HepG2 (cell line): ENCODE results near the gene DPH3. TPM values are rescaled to one million over a fixed set of nuclear protein-coding genes. Genes with fewer than 3 reads are reported as not detected.
A peak's percentile ranks its signal among the peaks of the same experiment; 100 is the strongest.

Experiments used
- ATAC-seq: fragments of 200-7000 bp; cut with Tn5 transposase; 3 replicates; pipeline ENCODE4 v1.9.1; 2020; ENCODE audit warnings: mild to moderate bottlenecking, moderate library complexity
- BruUV-seq: library from RNA; stranded (reverse); fragments of 400-500 nt; replicated peaks from 2 replicates; lab custom pipeline; 2021; lab: Mats Ljungman, UMichigan
- CTCF ChIA-PET: fragments of 300-600 bp; formaldehyde crosslinking; extraction: SDS; loops from one replicate; lab custom pipeline; 2021; ENCODE audit warnings: low total read pairs, inconsistent platforms, low intra/inter-chr PET ratio; lab: Yijun Ruan, JAX
- POLR2A ChIA-PET: fragments of 350-600 bp; sonication (Branson Sonifier 250); formaldehyde crosslinking; loops from one replicate; lab custom pipeline; 2020; ENCODE audit warnings: antibody characterized with exemption, inconsistent platforms; lab: Yijun Ruan, JAX
- DNase-seq: peaks from one replicate; pipeline ENCODE4 v3.0.0-alpha.2; 2015; ENCODE audit warnings: low spot score
- FAIRE-seq: peaks from 3 replicates; lab custom pipeline; 2011; peaks lifted over from hg19 to GRCh38; lab: Jason Lieb, UNC
- H2AFZ ChIP-seq: one replicate; pipeline ENCODE4 v1.6.1; 2011; ENCODE audit warnings: low read length, inconsistent platforms
- H3K27ac ChIP-seq: fragments of 300-600 bp; 3 replicates; pipeline ENCODE4 v1.8.0; 2011; ENCODE audit warnings: mixed run types, mild to moderate bottlenecking, mixed read lengths, low read length, inconsistent platforms; ENCODE audit not compliant: insufficient read depth; ENCODE audit errors: extremely low read length
- H3K27me3 ChIP-seq, 2 experiments: fragments of 200-600 bp in 1 of 2; 2 replicates in 1 of 2; 3 replicates in 1 of 2; pipeline versions ENCODE4 v1.6.0 to v1.8.0; 2011; ENCODE audit warnings: low read length in 2 of 2, mild to moderate bottlenecking in 2 of 2, moderate library complexity in 2 of 2, inconsistent platforms in 1 of 2; ENCODE audit not compliant: insufficient read depth in 2 of 2, control insufficient read depth in 1 of 2
- H3K36me3 ChIP-seq, 2 experiments: fragments of 200-600 bp in 1 of 2; replicated peaks in 1 of 2; 2 replicates in 1 of 2; 3 replicates in 1 of 2; pipeline versions ENCODE4 v1.5.1 to v1.8.0; 2011; ENCODE audit warnings: low read length in 2 of 2, inconsistent platforms in 1 of 2; ENCODE audit not compliant: insufficient read depth in 2 of 2, control insufficient read depth in 1 of 2
- H3K4me1 ChIP-seq: 2 replicates; pipeline ENCODE4 v1.5.1; 2012; ENCODE audit warnings: low read length, inconsistent platforms; ENCODE audit not compliant: insufficient read depth
- H3K4me2 ChIP-seq: 2 replicates; pipeline ENCODE4 v1.6.0; 2011; ENCODE audit warnings: low read depth, low read length, inconsistent platforms
- H3K4me3 ChIP-seq, 3 experiments: fragments of 200-600 bp in 1 of 3; sonication (generic), shearing (Covaris generic) in 1 of 3; replicated peaks in 1 of 3; 2 replicates each; pipeline ENCODE4 v1.5.1; 2011 to 2016; ENCODE audit warnings: low read length in 3 of 3, inconsistent platforms in 2 of 3, low read depth in 2 of 3, mild to moderate bottlenecking in 2 of 3, control low read depth in 1 of 3, mixed read lengths in 1 of 3; ENCODE audit not compliant: insufficient read depth in 1 of 3
- H3K79me2 ChIP-seq: one replicate; pipeline ENCODE4 v1.6.1; 2011; ENCODE audit warnings: low read length, inconsistent platforms; ENCODE audit not compliant: insufficient read depth
- H3K9ac ChIP-seq: 2 replicates; pipeline ENCODE4 v1.6.0; 2011; ENCODE audit warnings: mild to moderate bottlenecking, low read depth, low read length, inconsistent platforms; ENCODE audit not compliant: insufficient read depth
- H3K9me3 ChIP-seq: 2 replicates; pipeline ENCODE4 v1.5.1; 2012; ENCODE audit warnings: mild to moderate bottlenecking, low read length
- H4K20me1 ChIP-seq: 2 replicates; pipeline ENCODE4 v1.6.0; 2011; ENCODE audit warnings: inconsistent platforms, mild to moderate bottlenecking, low read length, moderate library complexity; ENCODE audit not compliant: insufficient read depth
- E2F5 ChIP-seq: sonication (generic); formaldehyde crosslinking; conservative IDR thresholded peaks from 2 replicates; pipeline ENCODE4 v1.4.0; 2020; ENCODE audit warnings: missing genetic modification reagents
- GMEB2 ChIP-seq: IDR thresholded peaks from 2 replicates; pipeline ENCODE4 v1.6.1; 2016; ENCODE audit warnings: missing biosample characterization, missing genetic modification reagents, low read depth
- NFATC3 ChIP-seq: sonication (generic); formaldehyde crosslinking; IDR thresholded peaks from 2 replicates; pipeline ENCODE4 v1.5.1; 2020; ENCODE audit warnings: mild to moderate bottlenecking, missing genetic modification reagents
- SIX4 ChIP-seq: sonication (generic); formaldehyde crosslinking; IDR thresholded peaks from 2 replicates; pipeline ENCODE4 v1.4.0; 2020; ENCODE audit warnings: missing genetic modification reagents
- SRF ChIP-seq: IDR thresholded peaks from 2 replicates; pipeline ENCODE4 v1.6.1; 2011; ENCODE audit warnings: mild to moderate bottlenecking, low read depth, low read length, moderate library complexity
- TIGD3 ChIP-seq: sonication (generic); formaldehyde crosslinking; IDR thresholded peaks from 2 replicates; pipeline ENCODE4 v1.5.1; 2020; ENCODE audit warnings: mild to moderate bottlenecking, missing genetic modification reagents, borderline replicate concordance
- ZBTB21 ChIP-seq: sonication (generic); formaldehyde crosslinking; IDR thresholded peaks from 2 replicates; pipeline ENCODE4 v1.4.0; 2020; ENCODE audit warnings: missing genetic modification reagents
- ZC3H4 ChIP-seq: sonication (generic); formaldehyde crosslinking; IDR thresholded peaks from 2 replicates; pipeline ENCODE4 v1.4.0; 2020; ENCODE audit warnings: missing genetic modification reagents, borderline replicate concordance
- ZFP36L1 ChIP-seq: sonication (generic); formaldehyde crosslinking; IDR thresholded peaks from 2 replicates; pipeline ENCODE4 v1.8.0; 2022; ENCODE audit warnings: mild to moderate bottlenecking, missing genetic modification reagents, moderate library complexity
- ZFP37 ChIP-seq: sonication (generic); formaldehyde crosslinking; IDR thresholded peaks from 2 replicates; pipeline ENCODE4 v1.4.0; 2020; ENCODE audit warnings: missing genetic modification reagents, borderline replicate concordance
- ZNF234 ChIP-seq: sonication (generic); formaldehyde crosslinking; conservative IDR thresholded peaks from 2 replicates; pipeline ENCODE4 v1.5.1; 2020; ENCODE audit warnings: mild to moderate bottlenecking, missing genetic modification reagents
- ZNF274 ChIP-seq: sonication (generic); formaldehyde crosslinking; IDR thresholded peaks from 2 replicates; pipeline ENCODE4 v1.5.1; 2020; ENCODE audit warnings: mild to moderate bottlenecking, missing genetic modification reagents
- ZNF839 ChIP-seq: sonication (generic); formaldehyde crosslinking; IDR thresholded peaks from 2 replicates; pipeline ENCODE4 v1.4.0; 2020; ENCODE audit warnings: missing genetic modification reagents, mild to moderate bottlenecking, borderline replicate concordance
- WGBS: methylation state at CpG from one replicate; pipeline ENCODE4 v1.1.6; 2017; ENCODE audit warnings: low lambda C conversion rate; 5-methylcytosine and 5-hydroxymethylcytosine counted together
- in situ Hi-C: cut with HindIII; loops from 2 replicates; pipeline ENCODE4 v1.10.0; 2017; ENCODE audit warnings: low pct_unique_long_range_greater_than_20kb; ENCODE audit not compliant: extremely low pct_ligation_motif_present
- intact Hi-C: fragments of 100-400 bp; cut with micrococcal nuclease; formaldehyde crosslinking; loops from one replicate; pipeline ENCODE4 v1.10.0; 2022; ENCODE audit not compliant: unreplicated experiment
- polyA plus RNA-seq, 8 experiments: library from polyadenylated mRNA; depleted of rRNA in 3 of 8; stranded (reverse) in 7 of 8; unstranded in 1 of 8; fragments of >200 nt; fragmentation: Illumina TruSeq in 4 of 8; extraction: Trizol in 4 of 8; gene quantifications; 2 replicates each; pipeline versions ENCODE4 v1.2.1 to v1.2.3, GENCODE V29; 2011 to 2016; ENCODE audit warnings: low read depth in 4 of 8, missing spikeins in 1 of 8, mixed read lengths in 1 of 8; ENCODE audit not compliant: insufficient read depth in 1 of 8
- total RNA-seq, 5 experiments: library from RNA; depleted of rRNA; stranded (reverse); fragments of >200 nt; fragmentation: Illumina TruSeq; extraction: Trizol; gene quantifications; 2 replicates each; pipeline ENCODE4 v1.2.3, GENCODE V29; 2016; ENCODE audit warnings: low read depth in 1 of 5
- TF ChIP-seq, protein P1 (sequence below), 2 experiments: sonication (generic) in 1 of 2; formaldehyde crosslinking in 1 of 2; IDR thresholded peaks; 2 replicates each; pipeline versions ENCODE4 v1.4.0 to v1.6.1; 2016 to 2020; ENCODE audit warnings: borderline replicate concordance in 1 of 2, low read depth in 1 of 2, mild to moderate bottlenecking in 1 of 2, missing genetic modification reagents in 1 of 2

The DPH3 gene
- total and polyA plus RNA-seq, 2 of the 13 experiments (the other 11 are each of a cell fraction or from before 2014, with no cell fraction given) = 18.3 to 21.6 TPM

- ChIA-PET CTCF (no interaction called here), POLR2A (interaction anchor here (0.6 to 4.9 kb wide), 15 partner anchors 8 to 1491 kb away, joined by 3 to 112 read pairs (median 4); partner anchors contain the start of genes BTD, DPH3, HACL1 and OXNAD1)
- no peaks in the 10 kb centered on the region for H3K36me3 ChIP-seq
- H3K4me3 ChIP-seq = no peak overlapping the region; a peak in 1 of 6 replicates
- 8% methylated on average over 7 of the region's 7 CpGs for WGBS
- no peaks in the 10 kb centered on the region for H4K20me1 ChIP-seq
- peak overlapping the region; percentile 54 for H3K4me2 ChIP-seq
- no peaks in the 10 kb centered on the region for H3K79me2 ChIP-seq
- no peaks in the 10 kb centered on the region for H3K9me3 ChIP-seq
- ATAC-seq = peak; percentile 78
- no peaks in the 10 kb centered on the region; a peak in 1 of 5 replicates for H3K27me3 ChIP-seq
- BruUV-seq = TSS peak; percentile 91
- DNase-seq = peak; percentile 91
- FAIRE-seq = peak; percentile 91
- intact Hi-C loops (no loop called here), in situ Hi-C loops (no loop called here)
- 0 out of 2 replicates have a peak overlapping the region, but pooled peaks have one; percentile 26 for H3K9ac ChIP-seq
- peak overlapping the region; percentile 2 for H2AFZ ChIP-seq
- H3K4me1 ChIP-seq = peaks cover 52% of the 10 kb centered on the region
- H3K27ac ChIP-seq = peak overlapping the region; percentile 56
- TF ChIP-seq ZBTB21 (CRISPR knock-in tag) (no peak), ZNF274 (CRISPR knock-in tag) (no peak), GMEB2 (CRISPR knock-in tag) (no peak), ZNF234 (CRISPR knock-in tag) (no peak), SRF (peak; percentile 83), TIGD3 (CRISPR knock-in tag) (0 out of 2 replicates have a peak, but pooled peaks have one; percentile 30), ZFP37 (no peak), E2F5 (CRISPR knock-in tag) (no peak), ZNF839 (CRISPR knock-in tag) (no peak), NFATC3 (CRISPR knock-in tag) (no peak), ZFP36L1 (CRISPR knock-in tag) (no peak), SIX4 (CRISPR knock-in tag) (no peak), ZC3H4 (CRISPR knock-in tag) (no peak)
- TF ChIP-seq, protein P1, sequence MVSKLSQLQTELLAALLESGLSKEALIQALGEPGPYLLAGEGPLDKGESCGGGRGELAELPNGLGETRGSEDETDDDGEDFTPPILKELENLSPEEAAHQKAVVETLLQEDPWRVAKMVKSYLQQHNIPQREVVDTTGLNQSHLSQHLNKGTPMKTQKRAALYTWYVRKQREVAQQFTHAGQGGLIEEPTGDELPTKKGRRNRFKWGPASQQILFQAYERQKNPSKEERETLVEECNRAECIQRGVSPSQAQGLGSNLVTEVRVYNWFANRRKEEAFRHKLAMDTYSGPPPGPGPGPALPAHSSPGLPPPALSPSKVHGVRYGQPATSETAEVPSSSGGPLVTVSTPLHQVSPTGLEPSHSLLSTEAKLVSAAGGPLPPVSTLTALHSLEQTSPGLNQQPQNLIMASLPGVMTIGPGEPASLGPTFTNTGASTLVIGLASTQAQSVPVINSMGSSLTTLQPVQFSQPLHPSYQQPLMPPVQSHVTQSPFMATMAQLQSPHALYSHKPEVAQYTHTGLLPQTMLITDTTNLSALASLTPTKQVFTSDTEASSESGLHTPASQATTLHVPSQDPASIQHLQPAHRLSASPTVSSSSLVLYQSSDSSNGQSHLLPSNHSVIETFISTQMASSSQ (IDR thresholded peaks at IDR 0.05; ENCODE audit: low read depth) = no peak
- TF ChIP-seq, protein P1 (CRISPR knock-in tag; IDR thresholded peaks at IDR 0.05; ENCODE audit: borderline replicate concordance) = no peak
These were observed 12.3 kb downstream of the DPH3 start for GRCh38 chr3:16252243-16252978.
